Liver (tissue), 9 donors: ENCODE measurements around the gene BCAP29. TPM values are rescaled to one million over a fixed set of nuclear protein-coding genes. Genes with fewer than 3 reads are reported as not detected.

ENCODE experiments used
- DNase-seq: peaks from one replicate; pipeline ENCODE4 v3.0.0-alpha.2; 2017; ENCODE audit warnings: low spot score
- H3K27ac ChIP-seq, 2 donors: one replicate each; pipeline ENCODE4 v1.7.0; 2013; ENCODE audit warnings: inconsistent platforms in 2 of 2, low read length in 2 of 2, control low read depth in 1 of 2, low read depth in 1 of 2, mild to moderate bottlenecking in 1 of 2
- H3K27me3 ChIP-seq, 4 donors: one replicate each; pipeline versions ENCODE4 v1.6.1 to v1.7.0; 2013; ENCODE audit warnings: low read length in 3 of 4, inconsistent platforms in 1 of 4, mild to moderate bottlenecking in 1 of 4, moderate library complexity in 1 of 4; ENCODE audit not compliant: control insufficient read depth in 4 of 4, insufficient read depth in 4 of 4
- H3K36me3 ChIP-seq, 4 donors: one replicate each; pipeline versions ENCODE4 v1.6.1 to v1.7.0; 2013; ENCODE audit warnings: low read length in 3 of 4, mild to moderate bottlenecking in 3 of 4, low read depth in 1 of 4, moderate library complexity in 1 of 4; ENCODE audit not compliant: control insufficient read depth in 4 of 4, insufficient read depth in 3 of 4
- H3K4me1 ChIP-seq, 4 donors: one replicate each; pipeline versions ENCODE4 v1.6.1 to v1.7.0; 2013; ENCODE audit warnings: low read length in 3 of 4, mild to moderate bottlenecking in 3 of 4, moderate library complexity in 1 of 4; ENCODE audit not compliant: control insufficient read depth in 4 of 4, insufficient read depth in 4 of 4
- H3K4me3 ChIP-seq, 3 donors: one replicate each; pipeline versions ENCODE4 v1.6.1 to v1.7.0; 2013; ENCODE audit warnings: low read length in 3 of 3, control low read depth in 1 of 3, low read depth in 1 of 3, mild to moderate bottlenecking in 1 of 3
- H3K9ac ChIP-seq, 2 donors: one replicate each; pipeline ENCODE4 v1.7.0; 2013; ENCODE audit warnings: low read length in 2 of 2, mild to moderate bottlenecking in 2 of 2, moderate library complexity in 2 of 2, control low read depth in 1 of 2, low read depth in 1 of 2
- H3K9me3 ChIP-seq, 4 donors: one replicate each; pipeline versions ENCODE4 v1.6.1 to v1.7.0; 2013; ENCODE audit warnings: low read length in 3 of 4; ENCODE audit not compliant: control insufficient read depth in 4 of 4
- EGR1 ChIP-seq, 2 donors: IDR thresholded peaks; 2 replicates each; pipeline ENCODE4 v1.6.1; 2016 to 2018; ENCODE audit warnings: antibody characterized with exemption in 2 of 2, low read depth in 2 of 2
- FOXA1 ChIP-seq: IDR thresholded peaks from 2 replicates; pipeline ENCODE4 v1.6.1; 2016; ENCODE audit warnings: antibody characterized with exemption
- FOXA2 ChIP-seq: IDR thresholded peaks from 2 replicates; pipeline ENCODE4 v1.6.1; 2016; ENCODE audit warnings: antibody characterized with exemption
- GABPA ChIP-seq, 2 donors: IDR thresholded peaks in 1 of 2; conservative IDR thresholded peaks in 1 of 2; 2 replicates each; pipeline ENCODE4 v1.6.1; 2016; ENCODE audit warnings: antibody characterized with exemption in 2 of 2, mild to moderate bottlenecking in 1 of 2, moderate library complexity in 1 of 2
- HNF4G ChIP-seq: IDR thresholded peaks from 2 replicates; pipeline ENCODE4 v1.6.1; 2016; ENCODE audit warnings: antibody characterized with exemption
- JUND ChIP-seq, 2 donors: IDR thresholded peaks; 2 replicates each; pipeline ENCODE4 v1.6.1; 2016; ENCODE audit warnings: antibody characterized with exemption in 2 of 2
- NR2F2 ChIP-seq: IDR thresholded peaks from 2 replicates; pipeline ENCODE4 v1.6.1; 2016; ENCODE audit warnings: antibody characterized with exemption
- RAD21 ChIP-seq, 2 donors: IDR thresholded peaks; 2 replicates each; pipeline ENCODE4 v1.6.1; 2016; ENCODE audit warnings: antibody characterized with exemption in 2 of 2, mild to moderate bottlenecking in 2 of 2
- SP1 ChIP-seq: IDR thresholded peaks from 2 replicates; pipeline ENCODE4 v1.6.1; 2018; ENCODE audit warnings: antibody characterized with exemption, mild to moderate bottlenecking
- TAF1 ChIP-seq: conservative IDR thresholded peaks from 2 replicates; pipeline ENCODE4 v1.6.1; 2016; ENCODE audit warnings: antibody characterized with exemption, mild to moderate bottlenecking
- YY1 ChIP-seq: IDR thresholded peaks from 2 replicates; pipeline ENCODE4 v1.6.1; 2016; ENCODE audit warnings: antibody characterized with exemption, mild to moderate bottlenecking
- WGBS: extraction: QIAGEN DNeasy Blood & Tissue Kit; methylation state at CpG from one replicate; pipeline ENCODE4 v1.1.7; 2013; 5-methylcytosine and 5-hydroxymethylcytosine counted together
- polyA plus RNA-seq, 2 donors: library from polyadenylated mRNA; stranded (reverse) in 1 of 2; unstranded in 1 of 2; fragments of 200-250 nt in 1 of 2; fragments of >200 nt in 1 of 2; fragmentation: Nextera tagmentation in 1 of 2; extraction: Ambion mirVana in 1 of 2; gene quantifications; one replicate each; pipeline versions ENCODE4 v1.2.1 to v1.2.3, GENCODE V29; 2013 to 2015
- total RNA-seq, 2 donors: library from RNA; depleted of rRNA; stranded (reverse); fragments of >200 nt; gene quantifications; one replicate each; pipeline ENCODE4 v1.2.3, GENCODE V29; 2014
- TF ChIP-seq, protein P1 (sequence below): IDR thresholded peaks from 2 replicates; pipeline ENCODE4 v1.6.1; 2016; ENCODE audit warnings: antibody characterized with exemption
- TF ChIP-seq, protein P2 (sequence below): IDR thresholded peaks from 2 replicates; pipeline ENCODE4 v1.6.1; 2016; ENCODE audit warnings: antibody characterized with exemption
- TF ChIP-seq, protein P3 (sequence below): IDR thresholded peaks from 2 replicates; pipeline ENCODE4 v1.6.1; 2016; ENCODE audit warnings: antibody characterized with exemption, mild to moderate bottlenecking
- TF ChIP-seq, protein P4 (sequence below): IDR thresholded peaks from 2 replicates; pipeline ENCODE4 v1.6.1; 2016; ENCODE audit warnings: antibody characterized with exemption
- donor health status: healthy.
- donor health status: healthy.
- donor health status: healthy.
- donor health status: healthy.
- donor health status: healthy.

Gene BCAP29
- total and polyA plus RNA-seq, 4 donors, result 19.5 to 77.7 (median 36.9) TPM

DNA sequence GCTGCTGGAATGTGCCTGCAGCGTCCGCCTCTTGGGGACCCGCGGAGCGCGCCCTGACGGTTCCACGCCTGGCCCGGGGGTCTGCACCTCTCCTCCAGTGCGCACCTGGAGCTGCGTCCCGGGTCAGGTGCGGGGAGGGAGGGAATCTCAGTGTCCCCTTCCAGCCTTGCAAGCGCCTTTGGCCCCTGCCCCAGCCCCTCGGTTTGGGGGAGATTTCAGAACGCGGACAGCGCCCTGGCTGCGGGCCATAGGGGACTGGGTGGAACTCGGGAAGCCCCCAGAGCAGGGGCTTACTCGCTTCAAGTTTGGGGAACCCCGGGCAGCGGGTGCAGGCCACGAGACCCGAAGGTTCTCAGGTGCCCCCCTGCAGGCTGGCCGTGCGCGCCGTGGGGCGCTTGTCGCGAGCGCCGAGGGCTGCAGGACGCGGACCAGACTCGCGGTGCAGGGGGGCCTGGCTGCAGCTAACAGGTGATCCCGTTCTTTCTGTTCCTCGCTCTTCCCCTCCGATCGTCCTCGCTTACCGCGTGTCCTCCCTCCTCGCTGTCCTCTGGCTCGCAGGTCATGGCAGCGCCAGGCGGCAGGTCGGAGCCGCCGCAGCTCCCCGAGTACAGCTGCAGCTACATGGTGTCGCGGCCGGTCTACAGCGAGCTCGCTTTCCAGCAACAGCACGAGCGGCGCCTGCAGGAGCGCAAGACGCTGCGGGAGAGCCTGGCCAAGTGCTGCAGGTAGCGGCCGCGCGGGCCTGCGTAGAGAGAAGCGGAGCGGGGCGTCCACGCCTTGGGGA, 81.2 kb downstream of the BCAP29 start:
- peaks cover 0 to 3% (median 0%) of the 10 kb centered on the region in 4 donors for H3K27me3 ChIP-seq
- WGBS, result 2% methylated on average over 73 of the region's 73 CpGs
- H3K4me1 ChIP-seq, result peaks cover 8 to 16% (median 13%) of the 10 kb centered on the region in 4 donors
- H3K36me3 ChIP-seq, result no peaks in the 10 kb centered on the region
- no peak overlapping the region for H3K27ac ChIP-seq
- no peak for TF ChIP-seq TAF1
- TF ChIP-seq, protein P1, sequence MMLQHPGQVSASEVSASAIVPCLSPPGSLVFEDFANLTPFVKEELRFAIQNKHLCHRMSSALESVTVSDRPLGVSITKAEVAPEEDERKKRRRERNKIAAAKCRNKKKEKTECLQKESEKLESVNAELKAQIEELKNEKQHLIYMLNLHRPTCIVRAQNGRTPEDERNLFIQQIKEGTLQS, result no peak
- TF ChIP-seq, protein P2, sequence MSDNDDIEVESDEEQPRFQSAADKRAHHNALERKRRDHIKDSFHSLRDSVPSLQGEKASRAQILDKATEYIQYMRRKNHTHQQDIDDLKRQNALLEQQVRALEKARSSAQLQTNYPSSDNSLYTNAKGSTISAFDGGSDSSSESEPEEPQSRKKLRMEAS, result no peak
- no peak for TF ChIP-seq FOXA2
- no peak for TF ChIP-seq SP1
- peak in 1 of 2 donors; percentile 54 for TF ChIP-seq RAD21 (IDR thresholded peaks at IDR 0.05)
- TF ChIP-seq NR2F2, result no peak
- TF ChIP-seq, protein P3, sequence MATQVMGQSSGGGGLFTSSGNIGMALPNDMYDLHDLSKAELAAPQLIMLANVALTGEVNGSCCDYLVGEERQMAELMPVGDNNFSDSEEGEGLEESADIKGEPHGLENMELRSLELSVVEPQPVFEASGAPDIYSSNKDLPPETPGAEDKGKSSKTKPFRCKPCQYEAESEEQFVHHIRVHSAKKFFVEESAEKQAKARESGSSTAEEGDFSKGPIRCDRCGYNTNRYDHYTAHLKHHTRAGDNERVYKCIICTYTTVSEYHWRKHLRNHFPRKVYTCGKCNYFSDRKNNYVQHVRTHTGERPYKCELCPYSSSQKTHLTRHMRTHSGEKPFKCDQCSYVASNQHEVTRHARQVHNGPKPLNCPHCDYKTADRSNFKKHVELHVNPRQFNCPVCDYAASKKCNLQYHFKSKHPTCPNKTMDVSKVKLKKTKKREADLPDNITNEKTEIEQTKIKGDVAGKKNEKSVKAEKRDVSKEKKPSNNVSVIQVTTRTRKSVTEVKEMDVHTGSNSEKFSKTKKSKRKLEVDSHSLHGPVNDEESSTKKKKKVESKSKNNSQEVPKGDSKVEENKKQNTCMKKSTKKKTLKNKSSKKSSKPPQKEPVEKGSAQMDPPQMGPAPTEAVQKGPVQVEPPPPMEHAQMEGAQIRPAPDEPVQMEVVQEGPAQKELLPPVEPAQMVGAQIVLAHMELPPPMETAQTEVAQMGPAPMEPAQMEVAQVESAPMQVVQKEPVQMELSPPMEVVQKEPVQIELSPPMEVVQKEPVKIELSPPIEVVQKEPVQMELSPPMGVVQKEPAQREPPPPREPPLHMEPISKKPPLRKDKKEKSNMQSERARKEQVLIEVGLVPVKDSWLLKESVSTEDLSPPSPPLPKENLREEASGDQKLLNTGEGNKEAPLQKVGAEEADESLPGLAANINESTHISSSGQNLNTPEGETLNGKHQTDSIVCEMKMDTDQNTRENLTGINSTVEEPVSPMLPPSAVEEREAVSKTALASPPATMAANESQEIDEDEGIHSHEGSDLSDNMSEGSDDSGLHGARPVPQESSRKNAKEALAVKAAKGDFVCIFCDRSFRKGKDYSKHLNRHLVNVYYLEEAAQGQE, result peak; percentile 88
- peak overlapping the region; percentile 34 to 51 (median 35) for H3K4me3 ChIP-seq
- no peak overlapping the region for H3K9ac ChIP-seq
- peak; percentile 39 for DNase-seq
- no peaks in the 10 kb centered on the region for H3K9me3 ChIP-seq

DNA sequence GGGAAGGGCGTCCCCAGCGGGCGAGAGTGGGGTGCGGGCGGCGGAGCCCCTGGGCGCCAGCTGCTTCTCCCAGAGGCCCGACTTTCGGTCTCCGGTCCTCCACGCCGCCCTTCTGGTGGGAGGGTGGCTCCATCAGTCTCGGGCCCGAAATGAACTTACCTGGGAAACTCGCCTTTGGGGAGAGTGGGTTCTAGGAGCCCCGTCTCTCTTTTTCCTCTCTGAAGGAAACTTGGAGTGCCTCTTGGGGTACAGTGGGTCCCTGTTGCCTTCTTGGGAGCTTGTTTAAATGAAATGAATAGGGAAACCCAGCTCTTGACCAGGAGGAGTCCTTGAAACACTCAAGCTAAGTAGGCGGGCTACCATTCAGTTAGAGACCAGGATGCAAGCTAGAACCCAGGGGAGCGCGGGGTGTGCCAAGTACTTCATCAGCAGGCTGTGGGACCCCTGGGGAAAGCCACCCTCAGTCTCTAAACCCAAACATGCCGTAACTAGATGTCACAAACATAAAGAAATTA, 81.9 kb downstream of the BCAP29 start:
- peaks cover 8 to 16% (median 13%) of the 10 kb centered on the region in 4 donors for H3K4me1 ChIP-seq
- no peaks in the 10 kb centered on the region for H3K9me3 ChIP-seq
- TF ChIP-seq JUND (IDR thresholded peaks at IDR 0.05) (no peak), FOXA1 (no peak), EGR1 (IDR thresholded peaks at IDR 0.05; ENCODE audit: low read depth in 2 of 2) (no peak), SP1 (no peak), YY1 (no peak), GABPA (IDR thresholded peaks at IDR 0.05 in 1 of 2, conservative IDR thresholded peaks at IDR 0.05 in 1 of 2) (no peak), HNF4G (no peak)
- TF ChIP-seq, protein P4, sequence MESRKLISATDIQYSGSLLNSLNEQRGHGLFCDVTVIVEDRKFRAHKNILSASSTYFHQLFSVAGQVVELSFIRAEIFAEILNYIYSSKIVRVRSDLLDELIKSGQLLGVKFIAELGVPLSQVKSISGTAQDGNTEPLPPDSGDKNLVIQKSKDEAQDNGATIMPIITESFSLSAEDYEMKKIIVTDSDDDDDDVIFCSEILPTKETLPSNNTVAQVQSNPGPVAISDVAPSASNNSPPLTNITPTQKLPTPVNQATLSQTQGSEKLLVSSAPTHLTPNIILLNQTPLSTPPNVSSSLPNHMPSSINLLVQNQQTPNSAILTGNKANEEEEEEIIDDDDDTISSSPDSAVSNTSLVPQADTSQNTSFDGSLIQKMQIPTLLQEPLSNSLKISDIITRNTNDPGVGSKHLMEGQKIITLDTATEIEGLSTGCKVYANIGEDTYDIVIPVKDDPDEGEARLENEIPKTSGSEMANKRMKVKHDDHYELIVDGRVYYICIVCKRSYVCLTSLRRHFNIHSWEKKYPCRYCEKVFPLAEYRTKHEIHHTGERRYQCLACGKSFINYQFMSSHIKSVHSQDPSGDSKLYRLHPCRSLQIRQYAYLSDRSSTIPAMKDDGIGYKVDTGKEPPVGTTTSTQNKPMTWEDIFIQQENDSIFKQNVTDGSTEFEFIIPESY, result no peak
- TF ChIP-seq, protein P3, result no peak
- WGBS, result 13% methylated on average over 20 of the region's 20 CpGs
- no peaks in the 10 kb centered on the region for H3K36me3 ChIP-seq
- H3K9ac ChIP-seq, result no peak overlapping the region
- peaks cover 0 to 3% (median 0%) of the 10 kb centered on the region in 4 donors for H3K27me3 ChIP-seq
- DNase-seq, result no peak
- H3K4me3 ChIP-seq, result peak overlapping the region; percentile 34 to 51 (median 35)
- H3K27ac ChIP-seq, result no peak overlapping the region
